ENCODE results near the gene STRIT1. TPM values are rescaled to one million over a fixed set of nuclear protein-coding genes. Genes with fewer than 3 reads are reported as not detected.

Gene STRIT1
- total and polyA plus RNA-seq, 9 of the 15 experiments (the other 6 are each of a cell fraction or from before 2014, with no cell fraction given) = not detected

GRCh38 chr3:155334914-155335723 lies 41.6 kb upstream of the STRIT1 start (continued):
- TF ChIP-seq MTA3 (IDR thresholded peaks at IDR 0.05; ENCODE audit: borderline replicate concordance) (peak; percentile 62), TSHZ1 (CRISPR knock-in tag; IDR thresholded peaks at IDR 0.05) (no peak), DIDO1 (tag; IDR thresholded peaks at IDR 0.05; ENCODE audit: low read depth) (no peak), NBN (IDR thresholded peaks at IDR 0.05; ENCODE audit: low read depth) (peak; percentile 63; the same call in 1 of the 2 replicates), SIRT6 (IDR thresholded peaks at IDR 0.05; ENCODE audit: low read depth, low read length) (no peak), HIVEP1 (CRISPR knock-in tag; IDR thresholded peaks at IDR 0.05) (no peak), AFF1 (IDR thresholded peaks at IDR 0.05; ENCODE audit: low read depth in 1 of 2, partially characterized antibody in 2 of 2) (peak; percentile 26 to 42), GTF3C2 (IDR thresholded peaks at IDR 0.05; ENCODE audit: borderline replicate concordance, extremely low read depth, insufficient read length) (no peak), DMBX1 (CRISPR knock-in tag; IDR thresholded peaks at IDR 0.05; ENCODE audit: borderline replicate concordance) (peak; percentile 93), IFI16 (CRISPR knock-in tag; IDR thresholded peaks at IDR 0.05) (no peak), PCBP2 (IDR thresholded peaks at IDR 0.05; ENCODE audit: low read depth, low read length, poor library complexity, severe bottlenecking) (no peak)
- TF ChIP-seq, protein P1, sequence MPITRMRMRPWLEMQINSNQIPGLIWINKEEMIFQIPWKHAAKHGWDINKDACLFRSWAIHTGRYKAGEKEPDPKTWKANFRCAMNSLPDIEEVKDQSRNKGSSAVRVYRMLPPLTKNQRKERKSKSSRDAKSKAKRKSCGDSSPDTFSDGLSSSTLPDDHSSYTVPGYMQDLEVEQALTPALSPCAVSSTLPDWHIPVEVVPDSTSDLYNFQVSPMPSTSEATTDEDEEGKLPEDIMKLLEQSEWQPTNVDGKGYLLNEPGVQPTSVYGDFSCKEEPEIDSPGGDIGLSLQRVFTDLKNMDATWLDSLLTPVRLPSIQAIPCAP (CRISPR knock-in tag; IDR thresholded peaks at IDR 0.05; ENCODE audit: borderline replicate concordance) = no peak
- TF ChIP-seq, protein P2, sequence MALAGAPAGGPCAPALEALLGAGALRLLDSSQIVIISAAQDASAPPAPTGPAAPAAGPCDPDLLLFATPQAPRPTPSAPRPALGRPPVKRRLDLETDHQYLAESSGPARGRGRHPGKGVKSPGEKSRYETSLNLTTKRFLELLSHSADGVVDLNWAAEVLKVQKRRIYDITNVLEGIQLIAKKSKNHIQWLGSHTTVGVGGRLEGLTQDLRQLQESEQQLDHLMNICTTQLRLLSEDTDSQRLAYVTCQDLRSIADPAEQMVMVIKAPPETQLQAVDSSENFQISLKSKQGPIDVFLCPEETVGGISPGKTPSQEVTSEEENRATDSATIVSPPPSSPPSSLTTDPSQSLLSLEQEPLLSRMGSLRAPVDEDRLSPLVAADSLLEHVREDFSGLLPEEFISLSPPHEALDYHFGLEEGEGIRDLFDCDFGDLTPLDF (CRISPR knock-in tag; IDR thresholded peaks at IDR 0.05) = no peak
